Measurements from ENCODE around the gene TSFM. TPM values are rescaled to one million over a fixed set of nuclear protein-coding genes. Genes with fewer than 3 reads are reported as not detected.

Gene TSFM
- total RNA-seq, 2 experiments from 2014 or later, result 25.8 to 26.9 TPM

DNA sequence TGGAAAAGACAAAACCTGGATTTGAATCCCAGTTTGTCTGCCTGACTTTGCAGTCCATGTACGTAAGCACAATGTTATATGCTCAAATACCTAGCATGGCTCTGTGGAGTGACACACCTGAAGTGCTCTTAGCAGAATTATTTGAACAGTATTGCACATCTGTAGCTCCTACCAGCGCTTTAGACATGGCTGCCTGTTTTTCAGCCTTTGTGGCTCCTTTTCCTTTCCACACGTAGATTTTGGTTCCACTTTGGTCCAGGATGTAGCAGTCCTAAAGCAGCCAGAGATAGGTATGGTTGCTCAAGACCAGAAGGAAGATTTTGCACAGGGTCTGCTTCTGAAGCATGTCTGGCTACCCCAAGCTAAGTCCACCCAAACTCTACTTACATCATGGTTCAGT is 26.8 kb downstream of the TSFM start:
- H3K9me3 ChIP-seq (ENCODE audit: control insufficient read depth in 1 of 2, insufficient read depth in 1 of 2, low read length in 2 of 2), result no peaks in the 10 kb centered on the region
- Mint-ChIP-seq H3K27ac (no peak overlapping the region), H3K36me3 (ENCODE audit: low read depth) (peaks cover 39% of the 10 kb centered on the region), H3K4me1 (ENCODE audit: low read depth) (no peaks in the 10 kb centered on the region), H3K27me3 (no peaks in the 10 kb centered on the region), H3K4me3 (no peak overlapping the region), H3K9me3 (no peaks in the 10 kb centered on the region)
- ATAC-seq (ENCODE audit: poor library complexity) (no peak), DNase-seq (no peak)
- peaks cover 22% of the 10 kb centered on the region for H3K36me3 ChIP-seq (ENCODE audit: insufficient read depth, low read length)
- H3K27me3 ChIP-seq (ENCODE audit: control insufficient read depth in 1 of 2, insufficient read depth in 2 of 2, low read length in 2 of 2), result no peaks in the 10 kb centered on the region
- no peaks in the 10 kb centered on the region for H3K4me1 ChIP-seq (ENCODE audit: insufficient read depth, low read length)
- TF ChIP-seq, protein P1, sequence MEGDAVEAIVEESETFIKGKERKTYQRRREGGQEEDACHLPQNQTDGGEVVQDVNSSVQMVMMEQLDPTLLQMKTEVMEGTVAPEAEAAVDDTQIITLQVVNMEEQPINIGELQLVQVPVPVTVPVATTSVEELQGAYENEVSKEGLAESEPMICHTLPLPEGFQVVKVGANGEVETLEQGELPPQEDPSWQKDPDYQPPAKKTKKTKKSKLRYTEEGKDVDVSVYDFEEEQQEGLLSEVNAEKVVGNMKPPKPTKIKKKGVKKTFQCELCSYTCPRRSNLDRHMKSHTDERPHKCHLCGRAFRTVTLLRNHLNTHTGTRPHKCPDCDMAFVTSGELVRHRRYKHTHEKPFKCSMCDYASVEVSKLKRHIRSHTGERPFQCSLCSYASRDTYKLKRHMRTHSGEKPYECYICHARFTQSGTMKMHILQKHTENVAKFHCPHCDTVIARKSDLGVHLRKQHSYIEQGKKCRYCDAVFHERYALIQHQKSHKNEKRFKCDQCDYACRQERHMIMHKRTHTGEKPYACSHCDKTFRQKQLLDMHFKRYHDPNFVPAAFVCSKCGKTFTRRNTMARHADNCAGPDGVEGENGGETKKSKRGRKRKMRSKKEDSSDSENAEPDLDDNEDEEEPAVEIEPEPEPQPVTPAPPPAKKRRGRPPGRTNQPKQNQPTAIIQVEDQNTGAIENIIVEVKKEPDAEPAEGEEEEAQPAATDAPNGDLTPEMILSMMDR (IDR thresholded peaks at IDR 0.05), result no peak
- intact Hi-C loops (cut with DNase I, micrococcal nuclease), result no loop called here
- no peak overlapping the region for H3K27ac ChIP-seq (ENCODE audit: low read depth in 1 of 2, low read length in 2 of 2)
- CTCF ChIA-PET, result no interaction called here
- POLR2A ChIA-PET, result no interaction called here
- no peak overlapping the region for H3K4me3 ChIP-seq (ENCODE audit: low read length)

DNA sequence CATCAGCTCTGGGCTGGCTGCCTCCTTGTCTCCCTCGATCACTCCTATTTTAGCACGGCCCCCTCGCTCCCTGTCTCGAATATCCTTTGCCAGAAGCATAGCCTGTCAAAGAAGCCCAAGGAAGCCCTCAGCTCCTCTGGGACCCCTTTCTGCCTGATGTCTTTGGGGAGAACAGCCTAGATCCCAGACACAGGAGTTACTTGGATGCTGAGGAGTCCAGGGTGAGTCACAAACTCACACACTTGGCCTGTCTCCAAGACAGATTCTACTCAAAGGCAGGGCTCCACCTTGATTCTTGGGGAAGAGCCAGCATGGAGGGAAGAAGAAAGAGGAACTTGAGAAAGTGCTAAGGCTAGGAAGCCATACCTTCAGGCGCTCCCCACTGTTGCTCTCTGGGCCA is 27.9 kb downstream of the TSFM start:
- Mint-ChIP-seq H3K9me3 (no peaks in the 10 kb centered on the region), H3K27me3 (no peaks in the 10 kb centered on the region), H3K4me1 (ENCODE audit: low read depth) (no peaks in the 10 kb centered on the region), H3K36me3 (ENCODE audit: low read depth) (peaks cover 39% of the 10 kb centered on the region), H3K27ac (no peak overlapping the region), H3K4me3 (no peak overlapping the region)
- Histone ChIP-seq H3K4me1 (ENCODE audit: insufficient read depth, low read length) (no peaks in the 10 kb centered on the region), H3K4me3 (ENCODE audit: low read length) (no peak overlapping the region), H3K27ac (ENCODE audit: low read depth in 1 of 2, low read length in 2 of 2) (no peak overlapping the region), H3K27me3 (ENCODE audit: control insufficient read depth in 1 of 2, insufficient read depth in 2 of 2, low read length in 2 of 2) (no peaks in the 10 kb centered on the region), H3K36me3 (ENCODE audit: insufficient read depth, low read length) (peaks cover 22% of the 10 kb centered on the region), H3K9me3 (ENCODE audit: control insufficient read depth in 1 of 2, insufficient read depth in 1 of 2, low read length in 2 of 2) (no peaks in the 10 kb centered on the region)
- CTCF ChIA-PET, result no interaction called here
- ATAC-seq (ENCODE audit: poor library complexity) (no peak), DNase-seq (no peak)
- POLR2A ChIA-PET, result no interaction called here
- TF ChIP-seq, protein P1 (IDR thresholded peaks at IDR 0.05), result no peak
- intact Hi-C loops (cut with DNase I, micrococcal nuclease), result no loop called here

DNA sequence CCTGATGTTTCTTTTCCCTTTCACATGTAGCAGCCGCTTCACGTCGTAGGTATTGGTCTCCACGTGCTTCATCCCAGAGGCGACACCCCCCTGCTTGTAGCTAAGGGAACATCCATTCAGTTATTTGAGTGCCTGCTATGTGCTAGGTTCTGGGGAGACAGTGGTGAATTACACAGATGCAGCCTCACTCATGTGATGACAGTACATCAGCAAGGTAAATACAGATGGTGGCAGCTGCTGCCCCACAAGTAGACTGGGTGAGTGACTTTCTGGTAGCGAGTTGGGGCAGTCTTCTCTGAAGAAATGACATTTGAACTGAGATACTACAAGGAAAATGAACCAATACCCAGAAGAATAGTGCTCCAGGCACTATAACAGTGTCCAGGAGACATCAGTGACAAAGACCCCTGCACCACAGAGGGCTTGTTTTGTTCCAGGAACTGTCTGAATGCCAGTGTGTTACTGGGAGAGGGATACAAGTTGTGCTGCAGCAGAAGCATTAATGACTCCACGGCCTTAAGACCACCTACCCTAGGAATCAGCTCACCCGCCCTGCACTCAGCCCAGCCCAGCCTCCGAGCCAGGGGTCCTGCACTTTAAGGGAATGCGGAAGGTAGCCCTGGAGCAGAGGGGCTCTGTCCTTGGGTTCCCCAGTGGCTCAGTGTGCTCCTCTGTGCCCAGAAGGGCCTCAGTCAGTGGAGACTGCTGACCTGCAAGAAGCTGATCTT is 28.6 kb downstream of the TSFM start:
- no peaks in the 10 kb centered on the region for H3K9me3 ChIP-seq (ENCODE audit: control insufficient read depth in 1 of 2, insufficient read depth in 1 of 2, low read length in 2 of 2)
- ChIA-PET CTCF (no interaction called here), POLR2A (no interaction called here)
- no peak overlapping the region for H3K27ac ChIP-seq (ENCODE audit: low read depth in 1 of 2, low read length in 2 of 2)
- DNase-seq (no peak), ATAC-seq (ENCODE audit: poor library complexity) (no peak)
- no peaks in the 10 kb centered on the region for H3K27me3 ChIP-seq (ENCODE audit: control insufficient read depth in 1 of 2, insufficient read depth in 2 of 2, low read length in 2 of 2)
- Mint-ChIP-seq H3K27ac (no peak overlapping the region), H3K27me3 (no peaks in the 10 kb centered on the region), H3K4me3 (no peak overlapping the region), H3K4me1 (ENCODE audit: low read depth) (no peaks in the 10 kb centered on the region), H3K36me3 (ENCODE audit: low read depth) (peaks cover 37% of the 10 kb centered on the region), H3K9me3 (no peaks in the 10 kb centered on the region)
- H3K4me3 ChIP-seq (ENCODE audit: low read length), result no peak overlapping the region
- H3K36me3 ChIP-seq (ENCODE audit: insufficient read depth, low read length), result peaks cover 22% of the 10 kb centered on the region
- intact Hi-C loops (cut with DNase I, micrococcal nuclease), result no loop called here
- no peaks in the 10 kb centered on the region for H3K4me1 ChIP-seq (ENCODE audit: insufficient read depth, low read length)
- TF ChIP-seq, protein P1 (IDR thresholded peaks at IDR 0.05), result no peak

Data from CD4-positive, alpha-beta T cell (primary cell).